ENCODE data around the gene MAGED2. TPM values are rescaled to one million over a fixed set of nuclear protein-coding genes. Genes with fewer than 3 reads are reported as not detected.

The MAGED2 gene
- total RNA-seq, 4 donors from 2014 or later: 64.4 to 78.0 (median 70.0) TPM

GRCh38 chrX:54821310-54821709, 13.8 kb downstream of the MAGED2 start:
- DNase-seq (ENCODE audit: low spot score in 2 of 2): no peak
- Histone ChIP-seq H3K4me3 (no peak overlapping the region), H3K36me3 (peaks cover 2% of the 10 kb centered on the region), H3K4me1 (no peaks in the 10 kb centered on the region), H3K27ac (no peak overlapping the region), H3K9me3 (no peaks in the 10 kb centered on the region), H3K27me3 (no peaks in the 10 kb centered on the region)
- no peak for TF ChIP-seq POLR2A (IDR thresholded peaks at IDR 0.05)
- WGBS: 58% methylated on average over 2 of the region's 2 CpGs

DNA sequence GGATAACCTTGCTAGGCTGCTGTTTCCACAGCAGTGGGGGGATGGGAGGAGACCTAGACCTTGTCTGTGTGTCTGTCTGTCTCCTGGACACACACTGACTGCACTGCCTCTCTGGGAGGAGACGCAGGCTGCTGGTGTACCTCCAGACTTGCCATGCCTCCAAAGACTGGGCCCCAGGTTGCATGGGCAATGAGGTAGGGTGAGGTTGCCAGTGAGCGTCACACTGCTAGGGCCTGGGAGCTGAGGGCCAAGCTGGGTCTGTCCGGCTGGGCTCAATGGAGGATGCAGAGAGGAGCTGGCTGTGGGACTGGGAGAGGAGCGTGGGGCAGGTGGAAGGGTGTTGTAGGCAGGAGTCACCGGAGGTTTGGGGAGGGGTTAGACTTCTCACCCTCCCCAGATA, 16.6 kb downstream of the MAGED2 start:
- no peak overlapping the region for H3K4me3 ChIP-seq
- no peak overlapping the region for H3K27ac ChIP-seq
- no peaks in the 10 kb centered on the region for H3K4me1 ChIP-seq
- TF ChIP-seq POLR2AphosphoS5 (IDR thresholded peaks at IDR 0.05) (no peak), POLR2A (IDR thresholded peaks at IDR 0.05) (no peak), EP300 (IDR thresholded peaks at IDR 0.05) (no peak)
- TF ChIP-seq, protein P1, sequence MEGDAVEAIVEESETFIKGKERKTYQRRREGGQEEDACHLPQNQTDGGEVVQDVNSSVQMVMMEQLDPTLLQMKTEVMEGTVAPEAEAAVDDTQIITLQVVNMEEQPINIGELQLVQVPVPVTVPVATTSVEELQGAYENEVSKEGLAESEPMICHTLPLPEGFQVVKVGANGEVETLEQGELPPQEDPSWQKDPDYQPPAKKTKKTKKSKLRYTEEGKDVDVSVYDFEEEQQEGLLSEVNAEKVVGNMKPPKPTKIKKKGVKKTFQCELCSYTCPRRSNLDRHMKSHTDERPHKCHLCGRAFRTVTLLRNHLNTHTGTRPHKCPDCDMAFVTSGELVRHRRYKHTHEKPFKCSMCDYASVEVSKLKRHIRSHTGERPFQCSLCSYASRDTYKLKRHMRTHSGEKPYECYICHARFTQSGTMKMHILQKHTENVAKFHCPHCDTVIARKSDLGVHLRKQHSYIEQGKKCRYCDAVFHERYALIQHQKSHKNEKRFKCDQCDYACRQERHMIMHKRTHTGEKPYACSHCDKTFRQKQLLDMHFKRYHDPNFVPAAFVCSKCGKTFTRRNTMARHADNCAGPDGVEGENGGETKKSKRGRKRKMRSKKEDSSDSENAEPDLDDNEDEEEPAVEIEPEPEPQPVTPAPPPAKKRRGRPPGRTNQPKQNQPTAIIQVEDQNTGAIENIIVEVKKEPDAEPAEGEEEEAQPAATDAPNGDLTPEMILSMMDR (IDR thresholded peaks at IDR 0.05): no peak
- no peaks in the 10 kb centered on the region for H3K36me3 ChIP-seq
- H3K27me3 ChIP-seq: no peaks in the 10 kb centered on the region
- DNase-seq (ENCODE audit: low spot score in 2 of 2): no peak
- WGBS: 90% methylated on average over 4 of the region's 5 CpGs
- no peaks in the 10 kb centered on the region for H3K9me3 ChIP-seq

DNA sequence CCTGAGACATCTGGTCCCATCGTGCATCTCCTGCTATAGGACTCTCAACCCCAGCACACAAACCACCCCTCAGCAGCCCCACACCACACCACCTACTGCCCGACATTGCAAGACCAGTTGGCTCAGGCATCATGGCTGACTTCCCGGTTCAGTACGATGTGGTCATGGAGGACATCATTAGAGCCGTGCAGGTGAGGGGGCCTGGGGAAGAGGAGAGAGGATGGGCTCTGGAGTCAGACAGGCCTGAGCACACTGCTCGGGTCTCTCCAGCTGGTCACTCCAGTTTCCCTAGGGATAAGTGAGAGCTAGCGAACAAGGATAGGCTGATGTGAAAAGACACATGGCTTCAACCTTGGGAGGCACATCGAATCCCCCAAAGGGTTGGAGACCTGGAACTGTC, 17.2 kb downstream of the MAGED2 start:
- TF ChIP-seq POLR2AphosphoS5 (IDR thresholded peaks at IDR 0.05): no peak
- TF ChIP-seq EP300 (IDR thresholded peaks at IDR 0.05): no peak
- TF ChIP-seq, protein P1 (IDR thresholded peaks at IDR 0.05): no peak
- TF ChIP-seq POLR2A (IDR thresholded peaks at IDR 0.05): no peak
- no peaks in the 10 kb centered on the region for H3K36me3 ChIP-seq
- H3K27me3 ChIP-seq: no peaks in the 10 kb centered on the region
- H3K4me3 ChIP-seq: no peak overlapping the region
- no peak overlapping the region for H3K27ac ChIP-seq
- WGBS: 94% methylated on average over 8 of the region's 8 CpGs
- H3K9me3 ChIP-seq: no peaks in the 10 kb centered on the region
- DNase-seq (ENCODE audit: low spot score in 2 of 2): no peak
- H3K4me1 ChIP-seq: no peaks in the 10 kb centered on the region

- no peak for DNase-seq (ENCODE audit: low spot score in 2 of 2)
- no peaks in the 10 kb centered on the region for H3K36me3 ChIP-seq
- H3K4me1 ChIP-seq: no peaks in the 10 kb centered on the region
- no peak overlapping the region for H3K27ac ChIP-seq
- no peak for TF ChIP-seq POLR2A (IDR thresholded peaks at IDR 0.05)
- TF ChIP-seq, protein P1 (IDR thresholded peaks at IDR 0.05): no peak
- TF ChIP-seq EP300 (IDR thresholded peaks at IDR 0.05): no peak
- TF ChIP-seq POLR2AphosphoS5 (IDR thresholded peaks at IDR 0.05): no peak
- no peaks in the 10 kb centered on the region for H3K9me3 ChIP-seq
- no peaks in the 10 kb centered on the region for H3K27me3 ChIP-seq
- 72% methylated on average over 8 of the region's 8 CpGs for WGBS
- H3K4me3 ChIP-seq: no peak overlapping the region
Measured at GRCh38 chrX:54825716-54826438, 18.3 kb downstream of the MAGED2 start.

GRCh38 chrX:54826598-54826997, 19.1 kb downstream of the MAGED2 start:
- H3K9me3 ChIP-seq: no peaks in the 10 kb centered on the region
- DNase-seq (ENCODE audit: low spot score in 2 of 2): no peak
- no peak overlapping the region for H3K27ac ChIP-seq
- no peak for TF ChIP-seq EP300 (IDR thresholded peaks at IDR 0.05)
- TF ChIP-seq POLR2AphosphoS5 (IDR thresholded peaks at IDR 0.05): no peak
- TF ChIP-seq POLR2A (IDR thresholded peaks at IDR 0.05): no peak
- TF ChIP-seq, protein P1 (IDR thresholded peaks at IDR 0.05): no peak
- no peaks in the 10 kb centered on the region for H3K36me3 ChIP-seq
- H3K4me1 ChIP-seq: no peaks in the 10 kb centered on the region
- WGBS: 49% methylated on average over 2 of the region's 4 CpGs
- no peak overlapping the region for H3K4me3 ChIP-seq
- H3K27me3 ChIP-seq: no peaks in the 10 kb centered on the region

Measured in suprapubic skin (tissue), 4 donors.